GM12878 (cell line): Measurements from ENCODE around the gene C16orf78.

Experiments
- CTCF ChIP-seq, 3 experiments: IDR thresholded peaks in 2 of 3; conservative IDR thresholded peaks in 1 of 3; 2 replicates each; pipeline ENCODE4 v1.5.1; 2011; ENCODE audit warnings: low read depth in 3 of 3, low read length in 3 of 3, mild to moderate bottlenecking in 3 of 3, control low read depth in 2 of 3, moderate library complexity in 2 of 3, inconsistent platforms in 1 of 3, mixed read lengths in 1 of 3; ENCODE audit not compliant: control insufficient read depth in 2 of 3, insufficient read depth in 1 of 3; ENCODE audit errors: extremely low read depth in 1 of 3
- DPF2 ChIP-seq: fragments of 450-650 bp; IDR thresholded peaks from 2 replicates; pipeline ENCODE4 v1.6.1; 2017; ENCODE audit warnings: mild to moderate bottlenecking
- E2F8 ChIP-seq: fragments of 450-650 bp; IDR thresholded peaks from 2 replicates; pipeline ENCODE4 v1.6.1; 2018; ENCODE audit warnings: mild to moderate bottlenecking, low read depth, moderate library complexity; ENCODE audit not compliant: partially characterized antibody
- ELK1 ChIP-seq: IDR thresholded peaks from 2 replicates; pipeline ENCODE4 v1.6.1; 2012; ENCODE audit warnings: low read depth, low read length, improper control_type of control experiment
- ETV6 ChIP-seq, 2 experiments: fragments of 450-650 bp in 1 of 2; IDR thresholded peaks in 1 of 2; conservative IDR thresholded peaks in 1 of 2; 2 replicates each; pipeline ENCODE4 v1.6.1; 2014; ENCODE audit warnings: antibody characterized with exemption in 1 of 2, borderline replicate concordance in 1 of 2, low read depth in 1 of 2, mild to moderate bottlenecking in 1 of 2, moderate library complexity in 1 of 2
- EZH2 ChIP-seq: IDR thresholded peaks from 2 replicates; pipeline ENCODE4 v1.6.1; 2012; ENCODE audit warnings: low read depth, mild to moderate bottlenecking, control low read depth, inconsistent platforms, low read length, borderline replicate concordance; ENCODE audit not compliant: control insufficient read depth
- FOS ChIP-seq: IDR thresholded peaks from 3 replicates; pipeline ENCODE4 v1.6.1; 2011; ENCODE audit warnings: borderline replicate concordance; ENCODE audit not compliant: insufficient read length; ENCODE audit errors: extremely low read depth
- MAX ChIP-seq: IDR thresholded peaks from 2 replicates; pipeline ENCODE4 v1.6.1; 2012; ENCODE audit warnings: low read depth, low read length, improper control_type of control experiment
- MEF2A ChIP-seq: IDR thresholded peaks from 2 replicates; pipeline ENCODE4 v1.6.1; 2011; ENCODE audit warnings: low read depth, mild to moderate bottlenecking, low read length, moderate library complexity; ENCODE audit not compliant: insufficient read depth
- NFIC ChIP-seq: IDR thresholded peaks from 2 replicates; pipeline ENCODE4 v1.6.1; 2012; ENCODE audit warnings: low read depth, mild to moderate bottlenecking, inconsistent platforms, low read length, moderate library complexity
- RUNX3 ChIP-seq: IDR thresholded peaks from 2 replicates; pipeline ENCODE4 v1.6.1; 2012; ENCODE audit warnings: low read length, inconsistent platforms
- SMAD5 ChIP-seq: IDR thresholded peaks from 2 replicates; pipeline ENCODE4 v1.6.1; 2016; ENCODE audit warnings: antibody characterized with exemption, low read depth
- ZNF274 ChIP-seq: IDR thresholded peaks from one replicate; pipeline ENCODE4 v1.8.0; 2011; ENCODE audit not compliant: insufficient read length, insufficient read depth

GRCh38 chr16:49332589-49333258 lies 40.9 kb upstream of the C16orf78 start:
- TF ChIP-seq SMAD5 (no peak), RUNX3 (no peak), ZNF274 (no peak), EZH2 (no peak), NFIC (no peak), MAX (no peak), E2F8 (no peak), ETV6 (conservative IDR thresholded peaks at IDR 0.05 in 1 of 2, IDR thresholded peaks at IDR 0.05 in 1 of 2; ENCODE audit: borderline replicate concordance in 1 of 2, low read depth in 1 of 2) (no peak), FOS (no peak), CTCF (IDR thresholded peaks at IDR 0.05 in 2 of 3, conservative IDR thresholded peaks at IDR 0.05 in 1 of 3; ENCODE audit: control insufficient read depth in 2 of 3, extremely low read depth in 1 of 3, insufficient read depth in 1 of 3, low read depth in 3 of 3, low read length in 3 of 3) (no peak), ELK1 (no peak), DPF2 (no peak), MEF2A (no peak)
